ENCODE results near the gene MVB12A.
A peak's percentile ranks its signal among the peaks of the same experiment; 100 is the strongest.

MVB12A gene

GRCh38 chr19:17471410-17472125 is 51.7 kb downstream of the MVB12A start:
- no peak for DNase-seq (ENCODE audit: low spot score)

- peak; percentile 15 for DNase-seq (ENCODE audit: low spot score)
Observed at GRCh38 chr19:17473041-17473440, 53.2 kb downstream of the MVB12A start.
